Stomach (tissue), 19 donors: ENCODE data around the gene LEFTY2. TPM values are rescaled to one million over a fixed set of nuclear protein-coding genes. Genes with fewer than 3 reads are reported as not detected.

Experiments used
- DNase-seq, 2 donors: peaks; one replicate each; pipeline versions ENCODE4 v3.0.0 to v3.0.0-alpha.2; 2013 to 2019
- H3K27ac ChIP-seq, 5 donors: fragments of 200-600 bp in 4 of 5; sonication (generic) in 4 of 5; one replicate each; pipeline ENCODE4 v1.5.1; 2013 to 2019; ENCODE audit warnings: mild to moderate bottlenecking in 1 of 5, moderate library complexity in 1 of 5
- H3K27me3 ChIP-seq, 3 donors: fragments of 200-600 bp; sonication (generic); one replicate each; pipeline ENCODE4 v1.5.1; 2017 to 2019; ENCODE audit warnings: mixed run types in 1 of 3
- H3K36me3 ChIP-seq, 4 donors: fragments of 200-600 bp; sonication (generic); 1 replicate in 3 of 4; 2 replicates in 1 of 4; pipeline ENCODE4 v1.5.1; 2016 to 2019
- H3K4me1 ChIP-seq, 4 donors: fragments of 200-600 bp; sonication (generic); one replicate each; pipeline ENCODE4 v1.5.1; 2016 to 2019
- H3K4me3 ChIP-seq, 4 donors: fragments of 200-600 bp; sonication (generic) in 3 of 4; one replicate each; pipeline ENCODE4 v1.5.1; 2016 to 2019; ENCODE audit warnings: mild to moderate bottlenecking in 1 of 4
- H3K9me3 ChIP-seq, 4 donors: fragments of 200-600 bp; sonication (generic); one replicate each; pipeline ENCODE4 v1.5.1; 2016 to 2019
- EP300 ChIP-seq: sonication (generic); formaldehyde crosslinking; IDR thresholded peaks from one replicate; pipeline ENCODE4 v1.6.1; 2017; ENCODE audit warnings: antibody characterized with exemption
- POLR2A ChIP-seq, 4 donors: fragments of 450-650 bp; IDR thresholded peaks; one replicate each; pipeline ENCODE4 v1.6.1; 2016; ENCODE audit warnings: antibody characterized with exemption in 4 of 4, control low read depth in 2 of 4, mild to moderate bottlenecking in 1 of 4, moderate library complexity in 1 of 4
- POLR2AphosphoS5 ChIP-seq, 3 donors: sonication (generic); formaldehyde crosslinking; IDR thresholded peaks; one replicate each; pipeline ENCODE4 v1.6.1; 2016; ENCODE audit warnings: antibody characterized with exemption in 3 of 3
- WGBS, 5 donors: extraction: QIAGEN DNeasy Blood & Tissue Kit in 3 of 5; methylation state at CpG; one replicate each; pipeline versions ENCODE4 v1.1.5 to v1.1.7; 2013 to 2018; 5-methylcytosine and 5-hydroxymethylcytosine counted together
- intact Hi-C: fragments of 100-400 bp; cut with DNase I; formaldehyde crosslinking; loops from one replicate; pipeline ENCODE4 v1.15.1; 2023; ENCODE audit warnings: low total_unique reads
- long read RNA-seq, 10 donors: transcript quantifications; one replicate each; lab custom pipeline, GENCODE V29; 2026
- polyA plus RNA-seq, 3 donors: library from polyadenylated mRNA; stranded (reverse); fragments of 200-250 nt; gene quantifications; one replicate each; pipeline ENCODE4 v1.2.3, GENCODE V29; 2013
- total RNA-seq, 5 donors: library from RNA; depleted of rRNA; stranded (reverse); fragments of >200 nt; gene quantifications; one replicate each; pipeline versions ENCODE4 v1.1.0 to v1.2.3, GENCODE V29; 2014 to 2016
- TF ChIP-seq, protein P1 (sequence below), 7 experiments: fragments of 450-650 bp in 4 of 7; fragments of 200-600 bp in 3 of 7; sonication (generic) in 3 of 7; IDR thresholded peaks; one replicate each; pipeline ENCODE4 v1.5.1; 2016 to 2019; ENCODE audit warnings: antibody characterized with exemption in 7 of 7, control low read depth in 2 of 7, mild to moderate bottlenecking in 1 of 7
- donor health status: healthy with polysubstance abuse.
- donor health status: Bipolar disorder and iron deficiency.
- donor health status: healthy.

The LEFTY2 gene, protein sequence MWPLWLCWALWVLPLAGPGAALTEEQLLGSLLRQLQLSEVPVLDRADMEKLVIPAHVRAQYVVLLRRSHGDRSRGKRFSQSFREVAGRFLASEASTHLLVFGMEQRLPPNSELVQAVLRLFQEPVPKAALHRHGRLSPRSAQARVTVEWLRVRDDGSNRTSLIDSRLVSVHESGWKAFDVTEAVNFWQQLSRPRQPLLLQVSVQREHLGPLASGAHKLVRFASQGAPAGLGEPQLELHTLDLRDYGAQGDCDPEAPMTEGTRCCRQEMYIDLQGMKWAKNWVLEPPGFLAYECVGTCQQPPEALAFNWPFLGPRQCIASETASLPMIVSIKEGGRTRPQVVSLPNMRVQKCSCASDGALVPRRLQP
- total RNA-seq (100 to 1,000 TPM in 1 of 5 donors, under 1 TPM in 1, not detected in 3; 0.18 to 138 TPM), polyA plus RNA-seq (under 1 TPM in 1 of 3 donors, not detected in 2; 0.13 TPM)
- long read RNA-seq, donor 1: 0 reads
- long read RNA-seq, donor 2: 0 reads
- long read RNA-seq, donor 3: 0 reads
- long read RNA-seq, donor 4: 0 reads
- long read RNA-seq, donor 5: 0 reads
- long read RNA-seq, donor 6: 0 reads
- long read RNA-seq, donor 7: 0 reads
- long read RNA-seq, donor 8: 0 reads
- long read RNA-seq, donor 9: 0 reads
- long read RNA-seq, donor 10, partial matches to known transcripts: 0 of 1 reads
- long read RNA-seq, donor 10, other reads (novel, unspliced or antisense): 0 of 1 reads

DNA sequence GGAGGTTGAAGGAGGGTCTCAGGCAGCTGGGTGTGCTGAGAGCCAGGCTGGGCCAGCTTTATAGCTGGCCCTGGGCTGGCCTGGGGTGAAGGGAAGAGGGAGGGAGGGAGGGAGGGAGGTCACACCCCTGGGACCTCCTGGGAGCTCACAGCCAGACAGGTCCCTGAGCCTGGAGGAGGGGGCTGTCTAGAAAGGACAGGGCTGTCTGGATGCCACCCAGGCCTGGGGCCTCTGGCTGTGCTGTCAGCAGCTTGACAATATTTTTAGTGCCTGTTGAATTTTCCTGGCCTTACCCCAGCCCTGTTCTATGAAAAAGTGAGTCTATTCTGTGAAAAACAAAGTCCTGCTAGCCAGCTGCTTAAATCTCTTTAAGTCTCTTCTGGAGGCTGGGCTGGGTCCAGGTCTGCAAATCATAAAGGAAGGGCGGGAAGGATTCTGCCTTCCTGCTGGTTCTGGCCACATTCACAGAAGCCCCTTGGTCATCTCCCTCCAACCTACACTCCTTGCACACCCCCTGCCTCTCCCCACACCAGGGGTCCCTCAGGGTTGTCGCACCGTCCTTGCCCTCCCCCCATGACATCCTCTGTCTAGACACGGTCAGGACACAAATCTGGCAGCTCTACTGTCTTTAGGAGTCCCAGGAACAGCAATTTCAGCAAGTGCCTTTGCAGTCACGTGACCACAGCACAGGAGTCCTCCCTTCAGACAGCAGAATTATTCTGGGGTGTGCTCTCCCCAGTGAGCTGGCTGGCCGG is at the start of gene LEFTY2:
Gene LEFTY2, minus strand, starts transcription at position 34 of the 755 bp plus-strand sequence. CDS start 80 bp downstream, outside the sequence.
- peak in 1 of 2 donors; percentile 61 for DNase-seq
- intact Hi-C loops: no loop called here
- Histone ChIP-seq H3K27me3 (no peaks in the 10 kb centered on the region), H3K4me1 (peaks cover 6 to 23% (median 12%) of the 10 kb centered on the region in 4 donors), H3K9me3 (no peaks in the 10 kb centered on the region), H3K4me3 (no peak within 1 kb of the TSS), H3K27ac (peak within 1 kb of the TSS in 2 of 5 donors; percentile 38 to 42), H3K36me3 (no peaks in the 10 kb centered on the region)
- 59 to 80% (median 73%) methylated on average over 6 of the region's 6 CpGs for WGBS, 5 donors
- TF ChIP-seq POLR2A (IDR thresholded peaks at IDR 0.05) (no peak), POLR2AphosphoS5 (IDR thresholded peaks at IDR 0.05) (no peak), EP300 (no peak)
- TF ChIP-seq, protein P1, sequence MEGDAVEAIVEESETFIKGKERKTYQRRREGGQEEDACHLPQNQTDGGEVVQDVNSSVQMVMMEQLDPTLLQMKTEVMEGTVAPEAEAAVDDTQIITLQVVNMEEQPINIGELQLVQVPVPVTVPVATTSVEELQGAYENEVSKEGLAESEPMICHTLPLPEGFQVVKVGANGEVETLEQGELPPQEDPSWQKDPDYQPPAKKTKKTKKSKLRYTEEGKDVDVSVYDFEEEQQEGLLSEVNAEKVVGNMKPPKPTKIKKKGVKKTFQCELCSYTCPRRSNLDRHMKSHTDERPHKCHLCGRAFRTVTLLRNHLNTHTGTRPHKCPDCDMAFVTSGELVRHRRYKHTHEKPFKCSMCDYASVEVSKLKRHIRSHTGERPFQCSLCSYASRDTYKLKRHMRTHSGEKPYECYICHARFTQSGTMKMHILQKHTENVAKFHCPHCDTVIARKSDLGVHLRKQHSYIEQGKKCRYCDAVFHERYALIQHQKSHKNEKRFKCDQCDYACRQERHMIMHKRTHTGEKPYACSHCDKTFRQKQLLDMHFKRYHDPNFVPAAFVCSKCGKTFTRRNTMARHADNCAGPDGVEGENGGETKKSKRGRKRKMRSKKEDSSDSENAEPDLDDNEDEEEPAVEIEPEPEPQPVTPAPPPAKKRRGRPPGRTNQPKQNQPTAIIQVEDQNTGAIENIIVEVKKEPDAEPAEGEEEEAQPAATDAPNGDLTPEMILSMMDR (IDR thresholded peaks at IDR 0.05): no peak

DNA sequence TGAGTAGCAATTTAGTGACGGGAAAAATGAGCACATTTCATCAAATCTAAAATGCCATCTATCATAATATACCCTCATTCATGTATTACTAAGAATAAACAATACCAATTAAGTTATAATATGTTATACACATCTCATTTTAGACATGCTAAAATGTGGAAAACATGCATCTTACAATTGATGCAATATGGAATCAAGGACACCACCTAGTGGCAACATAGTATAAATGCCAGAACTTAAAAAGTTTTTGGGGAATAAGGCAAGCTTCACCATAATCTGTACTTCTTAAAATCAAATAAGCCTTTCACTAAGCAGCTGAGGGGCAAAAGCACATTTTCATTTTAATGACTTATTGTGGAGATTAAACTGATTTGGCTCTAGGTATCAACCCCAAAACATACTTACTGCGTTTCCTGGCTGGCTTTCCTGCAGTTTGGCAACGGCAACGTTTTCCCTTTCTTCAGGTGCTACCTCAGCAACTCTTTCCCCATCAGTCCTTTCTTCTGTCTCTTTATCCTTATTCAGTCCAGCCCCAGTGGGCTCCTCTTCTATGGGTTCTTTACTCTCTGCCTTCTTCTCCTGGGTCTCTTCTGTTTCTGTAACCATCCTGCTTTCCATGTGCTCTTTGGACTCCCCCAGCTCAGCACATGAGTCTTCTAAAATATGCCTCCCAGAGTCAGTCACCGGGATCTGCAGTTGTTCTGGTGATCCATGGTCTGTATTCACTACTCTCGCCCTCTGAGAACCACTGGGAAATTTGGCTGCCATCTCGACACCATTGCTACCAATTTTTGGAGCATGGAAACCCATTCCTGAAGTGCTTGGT is 46.7 kb upstream of the LEFTY2 start:
- 73 to 82% (median 75%) methylated on average over 7 of the region's 7 CpGs for WGBS, 5 donors
- Histone ChIP-seq H3K4me3 (no peak overlapping the region), H3K36me3 (peaks cover 57 to 100% (median 99%) of the 10 kb centered on the region in 4 donors), H3K27me3 (no peaks in the 10 kb centered on the region), H3K9me3 (no peaks in the 10 kb centered on the region), H3K4me1 (peaks cover 0 to 9% (median 8%) of the 10 kb centered on the region in 4 donors), H3K27ac (no peak overlapping the region)
- TF ChIP-seq POLR2A (IDR thresholded peaks at IDR 0.05) (no peak), EP300 (no peak), POLR2AphosphoS5 (IDR thresholded peaks at IDR 0.05) (no peak)
- TF ChIP-seq, protein P1 (IDR thresholded peaks at IDR 0.05): peak in 5 of 7 experiments; percentile 48 to 79 (median 61)
- DNase-seq: peak in 1 of 2 donors; percentile 67
- intact Hi-C loops: no loop called here

GRCh38 chr1:225981714-225982113 is 40.7 kb upstream of the LEFTY2 start:
- WGBS, 5 donors: 97 to 99% (median 98%) methylated on average over 3 of the region's 3 CpGs
- H3K4me1 ChIP-seq: no peaks in the 10 kb centered on the region
- peaks cover 0 to 5% (median 2%) of the 10 kb centered on the region in 4 donors for H3K9me3 ChIP-seq
- DNase-seq: no peak
- intact Hi-C loops: no loop called here
- no peak for TF ChIP-seq POLR2AphosphoS5 (IDR thresholded peaks at IDR 0.05)
- TF ChIP-seq, protein P1 (IDR thresholded peaks at IDR 0.05): no peak
- H3K27ac ChIP-seq: no peak overlapping the region
- H3K36me3 ChIP-seq: peaks cover 39 to 96% (median 89%) of the 10 kb centered on the region in 4 donors
- H3K4me3 ChIP-seq: no peak overlapping the region
- no peaks in the 10 kb centered on the region for H3K27me3 ChIP-seq
